IPS DF 4.7 (cell line): ENCODE measurements around the gene POLD1.
"Not testable (repeated sequence)": the region's sequence is repeated elsewhere in the genome, so short reads cannot be mapped to it uniquely, and the experiment has no call there.

ENCODE experiments used
- DNase-seq: peaks from one replicate; pipeline ENCODE4 v3.0.0-alpha.2; 2013; ENCODE audit warnings: low spot score; ENCODE audit errors: extremely low read depth

POLD1 gene

DNA sequence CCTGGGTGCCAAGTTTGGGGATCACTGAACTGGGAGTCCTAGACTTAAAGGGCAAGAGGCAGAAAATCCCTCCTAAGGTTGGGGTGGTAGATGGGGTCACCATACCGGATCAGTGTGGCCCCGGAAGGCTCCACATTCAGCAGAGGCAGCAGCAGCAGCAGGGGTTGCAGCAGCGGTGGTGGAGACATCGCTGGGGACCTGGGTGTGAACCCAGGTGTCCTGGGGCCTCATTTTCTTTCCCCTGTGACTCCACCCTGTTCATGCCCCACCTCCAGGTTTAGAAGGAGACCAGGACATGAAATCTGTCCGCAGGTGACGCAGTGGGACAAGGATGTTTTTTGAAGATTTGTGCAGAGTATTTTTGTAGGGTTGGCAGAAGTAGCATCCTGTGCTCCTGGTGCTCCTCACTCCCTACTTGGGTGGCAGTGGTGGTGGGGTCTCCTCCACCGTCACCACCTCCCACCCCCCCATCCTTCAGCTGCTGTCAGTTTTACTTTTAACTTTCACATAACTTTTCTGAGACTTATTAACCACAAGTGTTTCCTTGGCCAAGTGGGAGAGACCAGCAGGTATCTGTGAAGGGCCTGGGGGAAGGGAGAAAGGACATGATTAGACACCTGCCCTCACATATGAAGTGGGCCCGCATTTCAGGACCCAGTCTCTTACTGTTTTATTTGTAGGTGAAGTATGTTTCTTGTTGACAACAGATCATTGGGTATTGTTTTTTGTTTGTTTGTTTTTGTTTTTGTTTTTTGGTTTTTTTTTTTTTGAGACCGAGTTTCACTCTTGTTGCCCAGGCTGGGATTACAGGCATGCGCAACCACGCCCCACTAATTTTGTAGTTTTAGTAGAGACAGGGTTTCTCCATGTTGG is 18.5 kb upstream of the POLD1 start, which contains the start of gene NAPSA:
Gene NAPSA (minus strand): TSS at position 206 of the 873 bp plus-strand sequence. CDS start 18 bp downstream, at position 188.
- DNase-seq, result no peak

DNA sequence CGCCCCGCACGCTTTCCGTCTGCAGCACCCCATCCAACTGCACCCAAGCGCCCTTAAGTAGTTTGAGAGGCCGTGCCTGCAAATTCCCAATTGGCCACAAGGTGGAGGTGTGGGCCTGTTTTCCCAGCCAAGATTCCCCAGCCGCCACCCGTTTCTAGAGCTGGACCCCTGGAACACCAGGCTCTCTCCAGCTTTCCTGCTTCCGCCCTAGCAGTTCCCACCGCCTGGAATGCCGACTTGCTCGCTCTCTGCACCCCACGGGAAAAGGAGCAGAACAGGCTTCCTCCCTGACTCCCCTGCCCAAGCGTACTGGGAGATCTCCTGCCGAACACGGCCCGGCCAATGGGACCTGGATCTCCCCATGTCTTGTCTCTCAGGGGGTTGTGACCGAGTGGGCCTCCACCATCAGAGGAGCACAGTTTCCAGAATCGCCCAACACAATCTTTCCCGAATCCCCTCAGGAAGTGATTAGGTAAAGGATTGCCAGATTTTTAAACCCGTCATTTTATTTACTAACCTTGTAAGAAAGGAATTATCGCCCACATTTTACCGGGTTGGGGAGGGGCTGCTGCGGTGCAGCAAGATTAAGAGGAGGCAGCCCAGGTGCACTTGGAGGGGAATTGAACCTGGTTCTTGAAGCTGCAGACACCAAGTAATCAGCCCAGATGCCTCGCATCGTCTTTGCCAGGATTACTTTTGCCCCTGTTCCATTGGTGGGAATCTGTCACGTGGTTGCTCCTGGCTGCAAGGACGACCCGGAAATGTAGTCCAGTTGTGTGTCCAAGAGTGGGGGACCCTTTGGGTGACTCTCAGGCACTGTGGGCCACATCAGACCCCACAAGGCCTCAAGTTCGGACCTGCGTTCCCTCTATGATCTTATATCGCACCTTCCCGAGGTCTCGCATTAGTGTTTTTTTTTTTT is 15.2 kb upstream of the POLD1 start:
- DNase-seq, result no peak

DNA sequence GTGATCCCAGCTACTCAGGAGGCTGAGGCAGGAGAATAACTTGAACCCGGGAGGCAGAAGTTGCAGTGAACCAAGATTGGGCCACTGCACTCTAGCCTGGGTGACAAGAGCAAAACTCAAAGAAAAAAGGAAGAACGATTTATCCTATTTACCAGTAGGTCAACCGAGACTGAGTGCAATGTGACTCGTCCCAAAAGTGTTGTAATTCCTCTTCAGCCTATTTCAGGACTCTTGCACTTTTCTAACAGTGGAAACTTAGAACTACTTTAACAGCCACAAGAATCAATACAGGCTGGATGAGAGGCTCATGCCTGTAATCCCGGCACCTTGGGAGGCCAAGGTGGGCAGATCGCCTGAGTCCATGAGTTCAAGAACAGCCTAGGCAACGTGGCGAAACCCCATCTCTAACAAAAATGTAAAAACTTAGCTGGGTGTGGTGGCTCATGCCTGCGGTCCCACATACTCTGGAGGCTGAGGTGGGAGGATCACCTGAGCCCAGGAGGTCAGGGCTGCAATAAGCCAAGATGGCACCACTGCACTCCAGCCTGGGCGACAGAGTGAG is 12.2 kb upstream of the POLD1 start:
- no peak for DNase-seq

DNA sequence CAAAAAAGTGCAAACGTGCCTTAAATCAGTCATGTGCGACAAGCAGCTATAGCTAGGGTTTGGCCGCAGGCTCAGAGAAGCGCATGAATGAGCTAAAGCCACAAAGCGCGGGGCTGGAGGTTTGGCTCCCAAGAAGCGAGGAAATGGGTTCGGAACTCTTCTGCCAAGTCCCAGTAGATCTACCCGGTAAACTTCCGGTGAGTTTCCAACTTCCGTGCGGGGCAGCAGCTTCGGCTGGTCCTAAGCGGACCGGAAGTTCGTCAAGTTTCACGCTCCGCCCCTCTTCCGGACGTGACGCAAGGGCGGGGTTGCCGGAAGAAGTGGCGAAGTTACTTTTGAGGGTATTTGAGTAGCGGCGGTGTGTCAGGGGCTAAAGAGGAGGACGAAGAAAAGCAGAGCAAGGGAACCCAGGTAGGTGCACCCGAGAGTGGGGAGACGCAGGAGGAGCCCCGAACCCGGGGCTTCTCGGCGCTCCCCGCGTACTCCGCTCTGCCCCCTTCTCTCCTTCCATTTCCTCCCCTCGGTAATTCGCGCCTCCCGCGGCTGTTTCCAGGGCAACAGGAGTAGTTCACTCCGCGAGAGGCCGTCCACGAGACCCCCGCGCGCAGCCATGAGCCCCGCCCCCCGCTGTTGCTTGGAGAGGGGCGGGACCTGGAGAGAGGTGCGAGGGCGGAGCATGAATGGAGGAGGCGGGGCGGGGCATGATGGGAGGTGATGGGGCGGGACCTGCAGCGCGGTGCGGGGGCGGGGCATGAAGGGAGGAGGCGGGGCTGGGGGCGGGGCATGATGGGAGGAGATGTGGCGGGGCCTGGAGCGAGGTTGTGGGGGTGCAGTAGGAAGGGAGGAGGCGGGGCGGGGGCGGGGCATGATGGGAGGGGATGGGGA is 7.7 kb upstream of the POLD1 start, which contains the start of gene NR1H2:
Gene NR1H2 (plus strand): TSS at position 292 of the 885 bp plus-strand sequence. CDS start 1,149 bp downstream, outside the sequence.
- peak; percentile 91 for DNase-seq

DNA sequence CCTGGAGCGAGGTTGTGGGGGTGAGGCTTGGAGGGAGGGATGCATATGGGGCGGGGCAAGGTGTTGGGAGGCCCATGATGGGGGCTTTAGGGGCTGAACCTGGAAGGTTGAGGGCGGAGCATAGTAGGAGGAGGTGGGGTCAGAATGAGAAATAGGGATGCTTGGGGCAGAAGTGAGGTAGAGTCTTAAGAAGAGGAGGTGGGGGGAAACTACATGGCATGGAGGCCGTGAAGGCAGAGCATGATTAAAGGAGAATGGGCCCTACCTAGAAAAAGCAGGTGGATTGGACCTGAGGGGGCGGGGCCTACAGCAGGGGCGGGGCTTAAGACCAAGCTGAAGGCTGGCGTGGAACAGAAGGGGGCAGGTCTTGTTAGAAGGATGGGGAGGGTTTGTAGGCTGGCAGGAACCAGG is 7.1 kb upstream of the POLD1 start:
- DNase-seq, result no peak

DNA sequence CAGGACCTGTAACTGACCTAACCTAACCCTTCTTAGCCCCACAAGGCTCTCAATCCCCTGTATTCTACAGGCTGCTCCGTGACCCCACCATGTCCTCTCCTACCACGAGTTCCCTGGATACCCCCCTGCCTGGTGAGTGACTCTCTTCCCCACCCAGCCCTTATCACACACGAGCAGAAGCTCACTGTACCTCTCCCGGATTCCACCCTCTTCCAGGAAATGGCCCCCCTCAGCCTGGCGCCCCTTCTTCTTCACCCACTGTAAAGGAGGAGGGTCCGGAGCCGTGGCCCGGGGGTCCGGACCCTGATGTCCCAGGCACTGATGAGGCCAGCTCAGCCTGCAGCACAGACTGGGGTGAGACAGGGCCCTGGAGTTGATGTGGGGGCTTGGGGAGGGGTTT is 6.6 kb upstream of the POLD1 start:
- DNase-seq, result no peak

DNA sequence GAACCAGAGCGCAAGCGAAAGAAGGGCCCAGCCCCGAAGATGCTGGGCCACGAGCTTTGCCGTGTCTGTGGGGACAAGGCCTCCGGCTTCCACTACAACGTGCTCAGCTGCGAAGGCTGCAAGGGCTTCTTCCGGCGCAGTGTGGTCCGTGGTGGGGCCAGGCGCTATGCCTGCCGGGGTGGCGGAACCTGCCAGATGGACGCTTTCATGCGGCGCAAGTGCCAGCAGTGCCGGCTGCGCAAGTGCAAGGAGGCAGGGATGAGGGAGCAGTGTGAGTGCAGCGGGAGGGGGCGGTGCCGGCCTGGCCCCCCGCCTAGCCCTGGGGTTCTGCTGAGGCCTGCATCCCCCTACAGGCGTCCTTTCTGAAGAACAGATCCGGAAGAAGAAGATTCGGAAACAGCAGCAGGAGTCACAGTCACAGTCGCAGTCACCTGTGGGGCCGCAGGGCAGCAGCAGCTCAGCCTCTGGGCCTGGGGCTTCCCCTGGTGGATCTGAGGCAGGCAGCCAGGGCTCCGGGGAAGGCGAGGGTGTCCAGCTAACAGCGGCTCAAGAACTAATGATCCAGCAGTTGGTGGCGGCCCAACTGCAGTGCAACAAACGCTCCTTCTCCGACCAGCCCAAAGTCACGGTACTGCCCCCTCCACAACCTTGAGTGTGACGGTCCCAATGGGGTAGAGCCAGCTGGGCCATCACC is 5.8 kb upstream of the POLD1 start:
- DNase-seq, result no peak

DNA sequence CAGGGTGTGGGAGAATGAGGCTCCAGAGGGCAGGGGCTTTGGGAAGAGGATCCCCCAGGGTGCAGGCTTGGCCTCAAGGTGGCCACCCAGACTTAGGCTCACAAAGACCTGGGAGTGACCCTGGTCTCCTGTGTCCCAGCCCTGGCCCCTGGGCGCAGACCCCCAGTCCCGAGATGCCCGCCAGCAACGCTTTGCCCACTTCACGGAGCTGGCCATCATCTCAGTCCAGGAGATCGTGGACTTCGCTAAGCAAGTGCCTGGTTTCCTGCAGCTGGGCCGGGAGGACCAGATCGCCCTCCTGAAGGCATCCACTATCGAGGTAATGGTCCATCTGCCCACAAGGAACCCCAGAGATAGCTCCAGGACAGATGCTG is 5.3 kb upstream of the POLD1 start:
- DNase-seq, result no peak

DNA sequence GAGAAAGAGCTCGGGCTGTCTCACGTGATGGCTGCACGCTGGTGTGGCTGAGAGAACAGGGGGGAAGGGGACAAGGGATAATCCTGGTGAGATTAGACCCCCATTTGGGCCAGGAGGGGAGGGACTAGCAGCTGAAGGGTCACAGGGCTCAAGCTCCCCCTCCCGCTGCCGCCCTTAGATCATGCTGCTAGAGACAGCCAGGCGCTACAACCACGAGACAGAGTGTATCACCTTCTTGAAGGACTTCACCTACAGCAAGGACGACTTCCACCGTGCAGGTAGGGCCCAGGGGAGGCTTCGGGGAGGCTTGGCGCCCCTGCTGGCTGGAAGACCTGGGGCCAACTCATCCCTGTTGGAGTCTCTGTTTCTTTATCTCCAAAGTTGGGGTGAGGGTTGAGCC is 4.5 kb upstream of the POLD1 start:
- DNase-seq, result no peak

DNA sequence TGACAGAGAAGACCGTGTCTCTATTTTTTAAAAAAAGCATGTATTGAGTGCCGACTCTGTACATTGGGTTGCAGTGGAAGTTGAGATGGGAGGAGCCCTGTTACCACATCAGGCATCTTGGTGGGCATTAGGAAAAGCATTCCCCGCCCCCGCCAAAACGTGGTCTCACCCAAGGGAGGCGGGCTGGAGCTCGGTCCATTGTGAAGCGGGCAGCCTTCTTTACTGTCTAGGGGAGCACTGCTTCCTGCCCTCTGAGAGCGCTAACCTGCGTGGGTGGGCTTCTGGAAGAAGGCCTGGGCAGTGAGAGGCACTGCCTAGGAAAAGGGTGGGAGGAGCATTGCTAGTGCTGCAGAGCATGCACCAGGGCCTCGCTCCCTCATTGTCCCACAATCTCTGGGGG is 4.0 kb upstream of the POLD1 start:
- DNase-seq, result no peak

DNA sequence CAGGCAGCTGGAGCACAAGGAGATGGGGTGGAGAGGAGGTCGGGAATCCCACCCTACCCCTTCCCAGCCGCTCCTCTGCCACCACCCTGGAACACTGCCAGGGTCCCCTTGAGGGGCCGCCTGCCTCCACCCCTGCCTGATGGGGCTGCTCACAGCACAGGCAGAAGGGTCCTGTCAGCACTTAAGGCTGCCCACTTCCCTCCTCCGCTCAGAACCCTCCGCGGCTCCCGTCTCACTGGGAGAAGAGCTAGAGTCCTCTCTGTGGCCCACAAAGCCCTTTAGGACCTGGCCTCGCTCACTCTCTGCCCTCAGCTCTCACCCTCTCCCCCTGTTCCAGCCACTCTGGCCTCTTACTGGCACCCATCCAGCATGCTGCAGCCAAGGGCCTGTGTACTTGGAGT is 3.4 kb upstream of the POLD1 start:
- DNase-seq, result no peak

DNA sequence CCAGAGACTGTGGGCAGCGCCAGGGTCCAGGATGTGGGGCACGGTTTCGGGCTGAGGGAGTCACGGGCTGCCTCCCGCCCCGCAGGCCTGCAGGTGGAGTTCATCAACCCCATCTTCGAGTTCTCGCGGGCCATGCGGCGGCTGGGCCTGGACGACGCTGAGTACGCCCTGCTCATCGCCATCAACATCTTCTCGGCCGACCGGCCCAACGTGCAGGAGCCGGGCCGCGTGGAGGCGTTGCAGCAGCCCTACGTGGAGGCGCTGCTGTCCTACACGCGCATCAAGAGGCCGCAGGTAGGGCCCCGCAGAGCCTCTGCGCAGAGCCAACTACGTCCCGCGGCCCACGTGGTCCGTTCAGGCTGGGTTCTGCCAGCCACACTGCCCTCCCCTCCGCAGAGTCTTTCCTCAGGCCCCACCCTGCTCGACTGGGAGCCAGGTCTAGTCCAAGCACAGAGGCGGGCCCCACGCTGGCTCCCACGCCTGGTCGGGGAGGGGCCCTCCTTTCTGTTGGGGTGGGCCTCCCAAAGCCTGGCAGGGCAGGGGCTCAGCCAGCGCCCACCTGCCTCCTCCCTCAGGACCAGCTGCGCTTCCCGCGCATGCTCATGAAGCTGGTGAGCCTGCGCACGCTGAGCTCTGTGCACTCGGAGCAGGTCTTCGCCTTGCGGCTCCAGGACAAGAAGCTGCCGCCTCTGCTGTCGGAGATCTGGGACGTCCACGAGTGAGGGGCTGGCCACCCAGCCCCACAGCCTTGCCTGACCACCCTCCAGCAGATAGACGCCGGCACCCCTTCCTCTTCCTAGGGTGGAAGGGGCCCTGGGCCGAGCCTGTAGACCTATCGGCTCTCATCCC is 2.0 kb upstream of the POLD1 start:
- no peak for DNase-seq

DNA sequence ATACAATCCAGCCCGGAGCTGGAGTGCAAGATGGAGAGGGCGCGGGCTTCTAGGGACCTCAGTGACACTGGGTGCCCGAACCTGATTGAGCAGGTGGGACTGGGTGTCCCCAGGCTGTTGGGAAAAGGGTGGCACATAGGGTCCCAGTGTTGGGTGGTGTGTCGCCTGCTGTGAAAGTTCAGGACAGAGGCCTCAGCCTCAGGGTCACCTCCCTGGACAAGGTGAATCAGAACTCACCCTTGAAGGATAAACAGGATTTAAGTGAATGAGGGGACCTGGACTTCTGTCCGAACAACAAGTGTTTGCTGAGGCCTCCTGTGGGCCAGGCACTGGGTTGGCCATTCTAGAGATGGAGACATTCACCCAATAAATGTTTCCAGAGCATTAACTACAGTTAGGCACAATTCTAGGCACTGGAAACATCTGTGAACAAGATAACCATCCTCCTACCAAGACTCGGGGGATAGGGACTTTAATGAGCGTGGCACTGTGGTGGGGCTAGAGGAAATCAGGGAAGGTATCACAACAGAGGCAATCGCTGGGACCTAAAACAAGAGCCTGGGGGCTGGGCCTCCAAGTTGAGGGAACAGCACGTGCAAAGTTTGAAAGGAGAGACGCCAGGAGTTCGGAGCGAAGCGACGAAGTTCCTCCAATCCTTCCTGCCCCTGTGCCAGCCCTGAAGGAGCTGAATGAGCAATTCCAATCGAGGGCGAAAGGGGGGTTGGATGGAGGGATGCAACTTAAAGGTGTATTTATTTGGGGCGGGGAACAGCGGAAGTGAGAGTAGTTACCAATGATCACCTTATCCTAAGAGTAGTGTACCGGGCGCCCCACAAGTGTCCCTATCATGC is 921 bp upstream of the POLD1 start:
- DNase-seq, result no peak

DNA sequence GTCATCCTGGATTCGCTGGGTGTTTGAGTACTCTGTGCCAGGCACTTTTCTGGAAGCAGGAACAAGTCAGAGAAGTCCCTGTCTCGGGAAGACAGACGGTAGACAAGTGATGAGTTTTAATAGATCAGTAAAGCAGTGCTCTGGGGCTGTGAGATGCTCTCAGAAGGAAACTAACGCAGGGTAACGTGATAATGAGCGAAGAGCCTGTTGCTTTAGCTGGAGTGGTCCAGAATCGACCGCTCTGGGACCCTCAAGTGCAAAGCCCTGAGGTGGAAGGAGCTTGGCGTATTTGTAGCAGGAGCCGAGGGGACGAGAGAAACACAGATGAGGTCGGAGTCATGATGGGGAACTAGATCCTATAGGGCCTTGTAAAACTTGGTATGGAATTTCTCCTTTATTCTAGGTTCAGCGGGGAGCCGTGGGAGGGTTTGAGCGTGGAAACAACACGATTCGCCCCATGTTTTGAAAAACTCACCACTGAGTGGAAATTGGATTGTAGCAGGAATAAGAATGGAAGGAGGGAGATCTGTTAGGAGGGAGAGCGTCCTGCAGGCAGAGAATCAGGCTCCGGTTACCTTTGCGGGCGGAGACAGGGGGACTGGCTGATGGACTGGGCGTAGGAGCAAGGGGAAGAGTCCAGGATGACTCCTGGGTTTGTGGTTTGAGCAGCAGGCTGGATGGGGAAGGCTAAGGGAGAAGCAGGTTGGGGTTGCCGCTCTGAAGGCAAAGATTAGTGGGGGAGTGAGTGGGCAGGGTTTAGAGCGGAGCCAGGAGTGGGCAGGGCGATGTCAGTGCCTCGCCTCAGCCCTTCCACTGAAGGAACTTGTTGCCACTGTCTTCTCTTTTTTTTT is 763 bp downstream of the POLD1 start:
- DNase-seq, result no peak

DNA sequence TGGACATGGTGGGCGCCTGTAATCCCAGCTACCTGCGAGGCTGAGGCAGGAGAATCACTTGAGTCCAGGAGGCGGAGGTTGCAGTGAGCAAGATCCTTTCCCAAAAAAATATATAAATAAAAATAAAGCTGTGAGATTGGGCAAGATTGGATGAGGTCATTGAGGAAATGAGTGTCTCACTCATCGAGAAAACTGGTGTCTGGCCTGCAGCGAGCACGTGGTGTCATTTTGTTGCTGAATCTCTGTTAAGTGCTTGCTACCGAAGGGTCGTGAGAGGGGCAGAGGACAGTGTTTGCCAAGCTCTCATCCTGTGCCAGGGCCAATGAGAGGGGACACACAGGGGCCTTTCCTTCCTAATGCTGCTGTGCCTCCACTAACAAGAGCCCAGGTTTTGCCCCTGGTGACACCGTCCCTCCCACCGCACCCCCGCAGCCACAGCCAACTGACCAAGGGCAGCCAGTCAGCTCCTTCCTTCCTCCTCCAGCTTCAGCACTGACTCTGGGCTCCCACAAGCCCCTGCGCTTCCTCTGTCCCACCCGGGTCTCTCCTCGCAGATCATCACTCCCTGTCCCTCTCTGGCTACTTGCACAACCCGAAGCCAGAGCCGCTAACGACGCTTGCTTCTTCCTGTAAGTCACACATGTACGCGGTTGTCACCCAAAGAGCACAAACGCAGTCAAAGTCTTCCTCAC is 3.2 kb downstream of the POLD1 start:
- DNase-seq, result no peak

DNA sequence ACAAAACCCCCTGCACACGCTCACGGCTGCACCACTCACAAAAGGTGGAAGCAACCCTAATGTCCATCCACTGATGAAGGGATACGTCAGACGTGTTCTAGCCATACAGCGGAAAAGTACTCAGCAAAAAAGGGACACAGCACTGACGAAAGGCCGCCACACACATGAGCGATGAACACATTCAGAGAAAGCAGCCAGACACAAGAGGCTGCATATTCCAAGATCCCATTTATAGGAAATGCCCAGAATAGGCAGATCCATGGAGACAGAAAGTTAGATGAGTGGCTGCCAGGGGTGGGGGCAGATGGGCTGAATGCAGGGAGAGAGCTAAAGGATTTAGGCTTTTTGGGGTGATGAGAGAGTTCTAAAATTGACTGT is 3.7 kb downstream of the POLD1 start:
- no peak for DNase-seq

DNA sequence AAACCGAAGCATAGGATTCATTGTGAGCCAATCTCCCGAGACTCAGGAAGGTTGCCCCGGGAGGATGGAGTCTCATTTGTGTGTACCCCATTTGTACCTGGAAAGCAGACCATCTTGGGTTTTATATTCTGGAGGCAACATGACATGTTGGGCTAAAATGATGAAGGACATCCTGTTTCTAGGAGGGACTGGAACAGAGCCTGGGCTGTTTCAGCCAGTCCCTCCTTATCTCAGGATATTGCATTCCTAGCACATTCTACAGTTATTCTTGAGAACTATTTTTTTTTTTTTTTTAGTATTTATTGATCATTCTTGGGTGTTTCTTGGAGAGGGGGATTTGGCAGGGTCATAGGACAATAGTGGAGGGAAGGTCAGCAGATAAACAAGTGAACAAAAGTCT is 6.1 kb downstream of the POLD1 start:
- DNase-seq, result not testable (repeated sequence)
